ENCODE data around the gene GTF2E1. TPM values are rescaled to one million over a fixed set of nuclear protein-coding genes. Genes with fewer than 3 reads are reported as not detected.

GTF2E1 gene
- polyA plus RNA-seq, 1 donor (not counting 4 experiments of a cell fraction or from before 2014, with no cell fraction given): 14.8 TPM

DNA sequence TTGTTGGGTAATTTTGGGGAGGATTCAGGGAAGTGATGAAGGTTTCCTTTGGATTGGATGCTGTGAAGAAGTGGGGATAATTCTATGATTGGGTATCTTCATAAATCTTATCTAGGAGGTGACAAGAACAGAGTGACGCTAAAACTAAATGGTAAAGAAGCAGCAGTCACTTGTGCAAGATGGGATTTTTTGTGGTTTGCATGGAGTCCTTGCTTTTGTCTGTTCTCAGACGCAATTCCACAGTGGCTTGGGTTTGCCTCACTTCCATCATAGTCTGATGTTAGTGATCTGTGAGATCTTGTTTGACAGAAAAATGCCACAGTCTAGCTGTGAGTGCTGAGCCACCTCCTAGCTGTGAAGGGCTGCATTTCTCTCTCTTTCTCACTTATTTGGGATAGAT is 26.9 kb downstream of the GTF2E1 start:
- peaks cover 0 to 3% of the 10 kb centered on the region in 2 experiments for H3K36me3 ChIP-seq (ENCODE audit: control insufficient read depth in 2 of 2, extremely low read depth in 1 of 2, insufficient read depth in 2 of 2, low read length in 2 of 2)
- dilution Hi-C loops (cut with MboI; ENCODE audit: extremely low pct_ligation_motif_present, low sequenced_read_pairs): no loop called here
- no peak for DNase-seq (ENCODE audit: low read depth, low spot score)
- H3K9me3 ChIP-seq (ENCODE audit: control insufficient read depth, low read depth, low read length): no peaks in the 10 kb centered on the region
- H3K4me3 ChIP-seq (ENCODE audit: control insufficient read depth in 2 of 3, extremely low read depth in 1 of 3, insufficient read depth in 2 of 3, low read depth in 1 of 3, low read length in 3 of 3): no peak overlapping the region
- H3K27ac ChIP-seq (ENCODE audit: control insufficient read depth, insufficient read depth, low read length): no peak overlapping the region
- no peak overlapping the region for H2AFZ ChIP-seq (ENCODE audit: control insufficient read depth, low read length)
- H3K9ac ChIP-seq (ENCODE audit: control insufficient read depth, extremely low read depth, insufficient read depth, low read length): no peak overlapping the region
- H3K9me1 ChIP-seq (ENCODE audit: control insufficient read depth, extremely low read depth, insufficient read depth, low read length): no peaks in the 10 kb centered on the region
- peaks cover 8% of the 10 kb centered on the region for H3K4me1 ChIP-seq (ENCODE audit: control insufficient read depth, extremely low read depth, insufficient read depth, low read length)
- FAIRE-seq: no peak
- H4K20me1 ChIP-seq (ENCODE audit: control insufficient read depth, extremely low read depth, insufficient read depth, low read length): no peaks in the 10 kb centered on the region
- H3K27me3 ChIP-seq (ENCODE audit: control insufficient read depth, extremely low read depth, insufficient read depth, low read length): no peaks in the 10 kb centered on the region
- TF ChIP-seq, protein P1, sequence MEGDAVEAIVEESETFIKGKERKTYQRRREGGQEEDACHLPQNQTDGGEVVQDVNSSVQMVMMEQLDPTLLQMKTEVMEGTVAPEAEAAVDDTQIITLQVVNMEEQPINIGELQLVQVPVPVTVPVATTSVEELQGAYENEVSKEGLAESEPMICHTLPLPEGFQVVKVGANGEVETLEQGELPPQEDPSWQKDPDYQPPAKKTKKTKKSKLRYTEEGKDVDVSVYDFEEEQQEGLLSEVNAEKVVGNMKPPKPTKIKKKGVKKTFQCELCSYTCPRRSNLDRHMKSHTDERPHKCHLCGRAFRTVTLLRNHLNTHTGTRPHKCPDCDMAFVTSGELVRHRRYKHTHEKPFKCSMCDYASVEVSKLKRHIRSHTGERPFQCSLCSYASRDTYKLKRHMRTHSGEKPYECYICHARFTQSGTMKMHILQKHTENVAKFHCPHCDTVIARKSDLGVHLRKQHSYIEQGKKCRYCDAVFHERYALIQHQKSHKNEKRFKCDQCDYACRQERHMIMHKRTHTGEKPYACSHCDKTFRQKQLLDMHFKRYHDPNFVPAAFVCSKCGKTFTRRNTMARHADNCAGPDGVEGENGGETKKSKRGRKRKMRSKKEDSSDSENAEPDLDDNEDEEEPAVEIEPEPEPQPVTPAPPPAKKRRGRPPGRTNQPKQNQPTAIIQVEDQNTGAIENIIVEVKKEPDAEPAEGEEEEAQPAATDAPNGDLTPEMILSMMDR (optimal IDR thresholded peaks at IDR 0.05 in 1 of 3, IDR thresholded peaks at IDR 0.05 in 1 of 3, conservative IDR thresholded peaks at IDR 0.05 in 1 of 3; ENCODE audit: extremely low read depth in 1 of 3, insufficient read depth in 2 of 3, low read length in 3 of 3): no peak
- TF ChIP-seq EZH2 (IDR thresholded peaks at IDR 0.05; ENCODE audit: low read length): no peak
- H3K79me2 ChIP-seq (ENCODE audit: control insufficient read depth, insufficient read depth, low read length): peaks cover 29% of the 10 kb centered on the region
- H3K4me2 ChIP-seq (ENCODE audit: control insufficient read depth, extremely low read depth, insufficient read depth, low read depth, low read length): no peak overlapping the region

DNA sequence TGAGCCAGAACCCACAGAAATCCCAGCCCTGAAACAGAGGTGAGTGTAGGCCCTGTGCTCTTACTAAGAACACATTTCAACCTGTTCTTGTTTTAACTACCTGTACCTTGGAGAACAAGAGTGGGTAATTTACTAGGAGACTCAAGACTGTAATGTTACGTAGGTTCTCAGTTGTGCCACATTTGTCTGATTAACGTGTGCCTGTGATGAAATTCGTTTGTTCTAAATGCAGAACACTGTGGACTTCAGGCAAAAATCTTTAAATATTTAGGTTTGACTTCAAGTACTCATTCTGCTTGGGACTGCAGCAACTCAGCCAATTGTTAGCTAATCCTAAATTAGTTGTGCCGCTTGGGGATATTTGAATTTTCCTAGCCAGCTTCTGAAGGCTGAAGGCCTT is 28.3 kb downstream of the GTF2E1 start:
- DNase-seq (ENCODE audit: low read depth, low spot score) (no peak), FAIRE-seq (no peak)
- Histone ChIP-seq H3K4me3 (ENCODE audit: control insufficient read depth in 2 of 3, extremely low read depth in 1 of 3, insufficient read depth in 2 of 3, low read depth in 1 of 3, low read length in 3 of 3) (no peak overlapping the region), H3K9me3 (ENCODE audit: control insufficient read depth, low read depth, low read length) (no peaks in the 10 kb centered on the region), H3K4me2 (ENCODE audit: control insufficient read depth, extremely low read depth, insufficient read depth, low read depth, low read length) (no peak overlapping the region), H3K27ac (ENCODE audit: control insufficient read depth, insufficient read depth, low read length) (no peak overlapping the region), H3K9me1 (ENCODE audit: control insufficient read depth, extremely low read depth, insufficient read depth, low read length) (peaks cover 2% of the 10 kb centered on the region), H3K27me3 (ENCODE audit: control insufficient read depth, extremely low read depth, insufficient read depth, low read length) (no peaks in the 10 kb centered on the region), H4K20me1 (ENCODE audit: control insufficient read depth, extremely low read depth, insufficient read depth, low read length) (no peaks in the 10 kb centered on the region), H3K36me3 (ENCODE audit: control insufficient read depth in 2 of 2, extremely low read depth in 1 of 2, insufficient read depth in 2 of 2, low read length in 2 of 2) (peaks cover 0 to 3% of the 10 kb centered on the region in 2 experiments), H2AFZ (ENCODE audit: control insufficient read depth, low read length) (no peak overlapping the region), H3K79me2 (ENCODE audit: control insufficient read depth, insufficient read depth, low read length) (peaks cover 23% of the 10 kb centered on the region), H3K4me1 (ENCODE audit: control insufficient read depth, extremely low read depth, insufficient read depth, low read length) (peaks cover 8% of the 10 kb centered on the region), H3K9ac (ENCODE audit: control insufficient read depth, extremely low read depth, insufficient read depth, low read length) (no peak overlapping the region)
- TF ChIP-seq, protein P1 (optimal IDR thresholded peaks at IDR 0.05 in 1 of 3, IDR thresholded peaks at IDR 0.05 in 1 of 3, conservative IDR thresholded peaks at IDR 0.05 in 1 of 3; ENCODE audit: extremely low read depth in 1 of 3, insufficient read depth in 2 of 3, low read length in 3 of 3): no peak
- no peak for TF ChIP-seq EZH2 (IDR thresholded peaks at IDR 0.05; ENCODE audit: low read length)
- dilution Hi-C loops (cut with MboI; ENCODE audit: extremely low pct_ligation_motif_present, low sequenced_read_pairs): no loop called here
